Measurements from ENCODE around the gene ITGA6.

Gene ITGA6

DNA sequence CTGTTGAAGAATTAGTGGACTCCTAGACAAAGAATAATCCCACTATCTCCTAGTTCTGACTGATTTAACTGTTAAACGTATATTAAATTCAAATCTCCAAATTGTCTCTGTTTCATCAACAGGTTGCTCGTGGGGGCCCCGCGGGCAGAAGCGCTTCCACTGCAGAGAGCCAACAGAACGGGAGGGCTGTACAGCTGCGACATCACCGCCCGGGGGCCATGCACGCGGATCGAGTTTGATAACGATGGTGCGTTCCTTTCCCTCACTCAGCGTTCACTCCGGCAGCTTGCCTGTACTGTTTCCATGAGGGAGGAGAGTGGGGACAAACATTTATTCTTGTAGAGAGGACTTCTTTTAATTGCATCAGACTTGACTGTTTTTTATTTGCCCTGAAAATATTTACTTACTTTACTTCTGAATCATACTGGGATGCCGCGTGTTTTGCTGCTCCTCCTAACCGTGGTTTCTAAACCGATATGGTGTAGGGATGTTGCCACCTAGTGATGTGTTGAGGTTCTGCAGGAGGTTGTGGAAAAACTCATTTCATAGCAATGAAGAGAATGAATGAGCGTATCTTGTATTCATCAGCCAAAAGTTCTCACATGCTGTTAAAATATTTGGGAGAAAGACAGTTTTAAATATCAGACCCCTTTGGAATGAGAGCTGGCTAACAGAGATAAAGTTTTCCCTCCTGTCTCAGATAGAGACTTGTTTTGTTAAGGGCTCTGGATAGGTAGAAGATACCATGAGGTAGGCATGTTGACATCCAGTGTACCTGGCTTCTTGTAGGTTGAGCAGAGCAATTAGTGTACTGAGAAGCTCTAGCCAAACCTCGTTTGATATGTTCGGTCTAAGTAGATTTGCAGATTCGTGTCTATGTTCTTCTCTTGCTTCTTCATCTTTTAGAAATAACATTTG, 38.3 kb downstream of the ITGA6 start:
- DNase-seq, result peak; percentile 97 to 98

DNA sequence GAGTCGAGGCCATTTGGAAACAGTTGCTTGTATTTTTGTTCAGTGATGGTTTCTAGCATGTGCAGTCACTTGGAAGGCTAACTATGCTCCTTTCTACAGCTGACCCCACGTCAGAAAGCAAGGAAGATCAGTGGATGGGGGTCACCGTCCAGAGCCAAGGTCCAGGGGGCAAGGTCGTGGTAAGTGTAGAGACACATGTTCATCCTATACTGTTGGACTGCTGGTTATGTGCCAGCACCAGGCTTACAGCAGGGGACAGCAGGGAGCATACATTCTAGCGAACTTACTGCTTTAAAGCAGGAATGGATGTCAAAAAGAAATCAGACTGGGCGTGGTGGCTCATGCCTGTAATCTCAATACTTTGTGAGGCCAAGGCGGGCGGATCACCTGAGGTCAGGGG, 40.0 kb downstream of the ITGA6 start:
- DNase-seq, result peak; percentile 23 to 34

DNA sequence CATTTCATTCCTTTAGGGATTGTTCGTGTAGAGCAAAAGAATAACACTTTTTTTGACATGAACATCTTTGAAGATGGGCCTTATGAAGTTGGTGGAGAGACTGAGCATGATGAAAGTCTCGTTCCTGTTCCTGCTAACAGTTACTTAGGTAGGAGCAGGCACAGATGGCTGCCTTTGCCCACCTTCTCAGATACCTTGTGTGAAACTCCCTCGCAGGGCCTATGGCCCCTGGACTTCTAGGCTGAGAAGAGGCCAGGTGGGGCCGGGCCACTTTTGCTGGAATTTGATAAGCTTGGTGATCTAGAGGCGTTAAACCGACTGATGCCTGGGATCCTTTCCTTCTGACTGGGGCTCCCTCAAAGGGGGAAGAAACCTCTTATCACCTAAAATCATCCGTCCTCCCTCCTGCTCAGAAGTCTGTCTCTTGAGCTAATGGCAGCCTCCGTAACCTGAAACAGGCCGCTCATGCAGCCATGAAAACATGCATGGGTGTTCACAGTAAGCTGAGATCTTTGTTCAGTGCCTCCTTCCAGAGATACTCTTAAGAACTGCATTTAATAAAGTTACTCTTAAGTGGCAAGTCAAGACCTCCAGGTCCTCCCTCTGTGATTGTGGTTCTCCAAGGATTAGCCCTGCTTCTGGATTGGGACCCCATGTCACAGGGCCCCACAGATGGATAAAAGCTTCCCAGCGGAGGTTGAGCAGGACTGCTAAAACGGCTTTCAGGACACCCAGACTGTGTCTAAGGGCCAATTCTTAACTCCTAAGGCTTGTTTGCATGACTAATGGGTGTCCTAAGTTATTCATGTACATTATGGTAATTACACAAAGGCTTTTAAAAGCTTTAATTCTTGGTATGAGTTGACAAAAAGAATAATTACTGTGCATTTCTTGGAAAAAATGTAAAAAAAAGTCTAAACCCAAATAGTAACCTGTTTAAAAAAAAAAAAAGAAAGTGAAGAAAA, 43.9 kb downstream of the ITGA6 start:
- DNase-seq, result no peak

DNA sequence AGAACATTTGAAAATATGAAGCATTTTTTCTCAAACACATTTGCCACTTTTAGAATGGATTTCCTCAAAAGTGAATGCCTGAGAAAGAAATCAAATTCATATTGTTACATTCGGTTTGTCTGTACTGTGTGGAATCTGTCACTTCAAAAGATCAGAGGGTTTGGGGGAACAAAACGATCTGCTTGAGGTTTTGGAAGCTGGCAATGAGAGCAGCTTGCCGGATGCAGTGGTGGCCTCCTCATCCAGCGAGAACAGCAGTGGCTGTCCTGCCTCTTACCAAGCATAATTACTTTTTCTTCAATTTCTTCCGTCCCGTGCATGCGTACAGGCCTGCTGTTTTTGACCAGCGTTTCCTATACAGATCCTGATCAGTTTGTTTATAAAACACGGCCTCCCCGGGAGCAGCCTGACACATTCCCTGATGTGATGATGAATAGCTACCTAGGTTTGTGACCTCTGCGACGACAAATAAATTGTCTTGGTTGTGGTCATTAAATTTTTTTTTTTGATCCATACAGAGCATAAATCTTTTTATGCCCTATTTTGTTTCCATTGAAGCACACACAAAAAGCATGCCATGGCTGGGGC, 45.2 kb downstream of the ITGA6 start:
- DNase-seq, result no peak

DNA sequence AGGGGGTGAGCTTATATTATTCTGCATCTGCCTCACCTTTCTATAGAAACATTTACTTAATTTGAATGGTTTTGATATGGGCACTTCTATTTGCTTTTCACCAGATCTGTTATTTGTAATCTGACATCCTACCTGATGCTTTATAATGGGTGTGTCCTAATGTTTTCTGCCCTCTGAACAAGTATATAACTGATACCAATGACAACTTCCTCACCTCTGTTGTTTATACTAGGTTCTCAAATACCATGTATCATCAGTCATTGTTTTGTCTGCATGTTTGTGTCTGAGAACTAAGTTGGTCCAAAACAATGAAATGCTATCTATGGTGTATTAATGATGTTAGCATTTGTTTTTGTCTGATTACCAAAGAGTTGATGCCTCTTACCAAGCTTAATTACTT, 45.8 kb downstream of the ITGA6 start:
- no peak for DNase-seq

DNA sequence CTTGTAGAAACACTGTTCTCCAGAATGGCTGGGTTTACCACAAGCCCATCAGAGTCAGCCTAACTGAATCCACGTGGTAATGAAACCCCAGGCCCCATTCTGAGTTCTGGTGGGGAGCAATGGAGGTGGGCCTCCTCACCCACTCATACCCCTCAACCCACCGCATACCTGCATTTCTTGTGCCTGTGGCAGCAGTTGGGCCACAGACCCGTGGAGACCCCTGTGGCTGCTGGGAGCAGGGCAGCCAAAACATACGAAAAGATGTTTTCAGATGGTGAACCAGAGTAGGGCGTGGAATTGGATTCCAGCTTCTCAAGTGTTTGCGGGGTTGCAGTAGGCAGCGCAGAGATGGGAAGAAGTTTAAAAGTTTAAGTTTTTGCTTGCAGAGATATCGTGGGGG, 51.0 kb downstream of the ITGA6 start:
- DNase-seq, result no peak

DNA sequence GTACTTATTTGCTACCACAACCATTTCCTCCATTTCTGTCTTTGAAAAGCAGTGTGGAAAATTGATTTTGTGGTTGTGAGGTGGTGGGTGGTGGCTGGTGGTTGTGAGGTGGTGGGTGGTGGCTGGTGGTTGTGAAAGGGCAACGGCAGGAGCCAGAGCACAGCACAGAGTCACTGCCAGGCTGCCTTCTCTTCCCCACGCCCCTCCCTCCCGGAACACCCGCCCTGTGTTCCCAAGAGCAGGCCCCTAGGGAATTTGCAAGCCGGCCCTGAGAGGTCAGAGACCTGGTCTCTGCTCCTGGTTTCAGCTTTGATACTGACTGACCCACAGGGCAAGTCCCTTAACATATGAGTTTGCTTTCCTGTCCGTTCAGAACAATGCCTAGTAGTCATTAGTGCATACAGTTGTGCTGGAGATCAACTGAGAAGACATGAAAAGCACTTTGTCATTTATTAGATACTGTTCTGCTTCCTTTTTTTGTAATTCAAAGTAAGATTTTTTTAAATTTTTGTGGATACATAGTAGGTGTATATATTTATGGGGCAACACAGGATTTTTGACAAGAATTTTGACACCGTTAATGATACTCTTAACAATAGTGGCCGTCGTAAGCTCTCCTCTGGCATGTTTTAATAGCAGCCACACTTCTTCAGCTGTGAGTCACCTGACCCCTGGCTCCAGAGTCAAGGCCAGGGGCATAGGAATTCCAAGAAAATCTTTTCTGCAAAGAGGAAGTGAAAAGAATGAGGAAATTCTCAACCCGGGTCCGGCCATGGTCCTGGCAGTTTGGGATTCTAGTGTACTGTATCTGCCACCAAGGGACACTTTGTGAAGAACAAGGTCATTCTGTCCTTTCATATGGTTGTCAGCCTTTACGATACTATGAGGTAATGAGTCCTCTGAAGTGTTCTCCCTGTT, 53.2 kb downstream of the ITGA6 start:
- no peak for DNase-seq

DNA sequence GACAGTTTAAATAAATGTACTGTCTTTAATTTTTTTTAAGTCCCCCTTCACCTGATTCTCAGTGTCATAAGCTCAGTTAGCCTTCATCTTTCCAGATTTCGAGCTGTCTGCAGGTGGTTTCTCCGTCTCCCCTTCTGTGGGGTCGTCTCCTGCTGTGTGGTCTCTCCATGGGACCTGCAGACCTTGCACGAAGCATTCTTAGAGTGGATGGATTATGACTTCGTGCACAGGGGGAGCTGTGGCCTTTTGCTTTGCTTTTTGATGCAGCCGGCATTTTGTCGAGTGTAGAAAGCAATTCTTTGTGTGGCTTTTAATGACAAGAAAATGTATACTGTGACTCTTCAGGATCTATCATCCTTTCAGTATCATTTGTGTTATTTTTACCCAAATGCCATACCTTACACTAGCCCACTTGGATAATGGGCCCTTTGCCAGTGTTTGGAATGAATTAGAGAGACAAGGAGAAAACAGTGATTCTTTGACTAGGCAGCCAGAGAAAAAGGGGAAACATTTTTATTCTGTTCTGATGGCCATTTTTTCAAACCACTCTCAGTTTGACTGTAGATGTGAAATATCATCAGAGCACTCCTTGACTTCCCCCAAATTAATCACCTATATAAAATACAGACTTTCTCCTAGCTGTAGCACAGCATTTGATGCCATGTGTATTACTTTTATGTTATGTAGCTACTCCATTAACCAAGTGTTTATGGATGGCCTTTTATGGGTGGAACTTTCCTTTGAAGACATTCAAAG, 54.3 kb downstream of the ITGA6 start:
- no peak for DNase-seq

DNA sequence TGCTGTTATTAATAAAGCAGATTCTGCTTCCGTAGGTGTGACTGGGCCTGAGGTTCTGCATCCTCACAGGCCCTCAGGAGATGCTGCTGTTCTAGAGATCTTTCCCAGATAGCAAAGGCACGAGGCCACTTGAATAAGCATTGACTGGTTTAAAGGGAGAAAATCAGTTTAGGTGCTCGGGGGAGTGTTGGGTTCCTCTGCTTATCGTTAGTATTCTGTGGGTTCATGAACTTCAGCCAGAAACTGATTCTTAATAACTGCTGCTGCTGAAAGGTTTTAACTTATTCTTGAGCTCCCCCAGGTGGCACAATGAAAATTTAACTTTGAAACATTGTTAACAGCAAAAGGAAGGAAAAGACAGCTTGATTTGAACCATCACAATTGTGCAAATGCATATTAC, 56.9 kb downstream of the ITGA6 start:
- DNase-seq, result peak; percentile 67 to 71

DNA sequence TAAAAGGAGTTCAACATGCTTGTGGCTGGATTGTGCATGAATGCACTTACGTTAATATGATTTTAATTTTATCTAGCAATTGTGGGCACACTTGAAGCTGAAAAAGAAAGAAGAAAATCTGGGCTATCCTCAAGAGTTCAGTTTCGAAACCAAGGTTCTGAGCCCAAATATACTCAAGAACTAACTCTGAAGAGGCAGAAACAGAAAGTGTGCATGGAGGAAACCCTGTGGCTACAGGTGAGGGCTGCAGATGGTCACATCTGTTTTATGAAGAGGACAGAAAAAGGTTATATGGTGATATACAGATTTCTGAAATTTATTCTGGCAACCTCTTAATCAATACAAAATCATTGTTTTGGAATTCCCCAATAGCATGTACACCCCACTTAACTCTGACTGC, 57.3 kb downstream of the ITGA6 start:
- no peak for DNase-seq

DNA sequence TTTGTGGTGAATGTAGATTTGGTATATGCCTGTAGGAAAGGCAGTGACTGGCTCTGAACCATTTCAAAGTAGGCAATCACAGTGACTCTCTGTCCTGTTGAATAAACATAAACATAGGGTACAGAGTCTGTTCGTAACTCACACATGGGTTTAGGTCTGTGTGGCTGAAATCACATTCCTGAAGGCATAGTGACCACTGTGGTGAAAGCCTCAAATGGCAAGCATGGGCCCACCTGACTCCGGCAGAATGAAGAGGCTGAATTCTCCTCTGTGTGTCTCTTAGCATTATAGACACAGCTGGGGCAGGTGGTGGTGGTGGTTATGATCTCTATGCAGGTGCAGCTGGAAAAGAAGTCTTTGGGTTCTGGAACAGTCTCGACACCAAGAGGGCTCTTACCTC, 61.2 kb downstream of the ITGA6 start:
- no peak for DNase-seq

DNA sequence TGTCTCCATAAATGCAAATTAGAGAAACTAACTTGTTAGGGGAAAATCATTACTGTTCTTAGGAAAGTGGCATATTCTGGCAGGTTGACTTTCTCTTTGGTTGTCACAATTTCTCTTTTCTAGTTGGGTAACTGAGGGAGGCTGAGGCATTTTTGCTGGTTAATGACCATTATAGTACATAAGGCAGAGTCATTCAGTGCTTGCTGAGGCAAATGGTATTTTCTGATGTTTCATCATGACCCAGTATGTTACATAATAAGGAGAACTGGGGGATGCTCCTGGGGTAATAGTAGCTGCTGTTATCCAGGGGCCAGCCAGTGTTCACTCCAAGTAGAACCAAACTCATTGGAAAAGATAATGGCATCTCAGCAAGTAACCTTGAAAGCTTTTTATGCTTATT, 62.3 kb downstream of the ITGA6 start:
- DNase-seq, result no peak

DNA sequence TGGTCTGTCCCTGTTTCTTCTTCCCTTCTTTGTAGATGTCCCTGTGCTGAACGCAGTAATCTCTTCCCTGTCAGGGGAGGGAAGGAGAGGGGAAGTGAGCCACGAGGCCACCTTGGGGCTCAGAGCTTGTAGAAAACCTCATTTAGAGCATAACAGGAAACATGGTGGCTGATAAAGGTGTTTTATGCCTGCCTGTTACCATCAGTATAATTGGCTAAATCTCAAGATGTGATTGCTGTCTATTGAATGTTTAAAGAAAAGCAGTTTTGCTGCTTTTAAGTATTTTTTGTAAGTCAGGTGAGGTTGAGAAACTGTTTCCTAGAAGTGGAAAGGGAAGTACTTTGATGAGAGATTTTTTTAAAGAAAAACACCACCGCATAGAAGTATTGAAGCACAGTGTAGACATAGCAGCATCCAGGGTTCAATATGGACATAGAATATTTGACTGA, 68.8 kb downstream of the ITGA6 start:
- DNase-seq, result peak; percentile 33 to 42

DNA sequence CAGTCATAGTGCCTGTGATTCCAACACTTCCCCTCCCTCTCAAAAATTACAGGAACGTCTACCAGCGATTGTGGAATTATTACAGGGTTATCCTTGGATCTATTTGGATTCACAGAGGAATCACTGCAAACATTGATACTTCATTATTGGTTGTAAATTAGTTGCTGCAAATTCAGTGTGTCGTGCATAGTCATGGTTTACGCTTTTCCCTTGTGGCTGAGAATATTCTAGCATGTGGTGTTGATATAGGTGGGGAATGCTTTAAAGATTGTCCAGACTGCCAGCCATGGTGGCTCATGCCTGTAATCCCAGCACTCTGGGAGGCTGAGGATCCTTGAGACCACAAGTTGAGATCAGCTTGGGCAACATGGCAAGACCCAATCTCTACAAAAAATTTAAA, 79.8 kb downstream of the ITGA6 start:
- no peak for DNase-seq

DNA sequence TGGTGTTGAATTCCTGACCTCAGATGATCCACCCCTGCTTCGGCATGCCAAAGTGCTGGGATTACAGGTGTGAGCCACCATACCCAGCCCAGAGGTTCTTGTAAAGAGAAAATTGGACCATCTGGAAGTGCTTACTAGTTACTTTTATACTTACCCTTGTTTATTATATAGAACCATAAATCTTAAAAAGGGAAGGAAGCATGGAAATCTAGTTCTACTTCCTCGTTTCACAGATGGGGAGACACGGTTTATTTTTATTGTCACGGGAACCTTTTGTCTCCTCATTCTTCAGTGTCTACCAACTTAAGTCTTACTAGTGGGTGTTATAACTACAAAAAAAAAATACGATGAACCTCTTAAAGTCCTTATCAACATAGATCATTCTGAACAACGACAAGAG, 82.7 kb downstream of the ITGA6 start:
- DNase-seq, result peak; percentile 92 to 94

DNA sequence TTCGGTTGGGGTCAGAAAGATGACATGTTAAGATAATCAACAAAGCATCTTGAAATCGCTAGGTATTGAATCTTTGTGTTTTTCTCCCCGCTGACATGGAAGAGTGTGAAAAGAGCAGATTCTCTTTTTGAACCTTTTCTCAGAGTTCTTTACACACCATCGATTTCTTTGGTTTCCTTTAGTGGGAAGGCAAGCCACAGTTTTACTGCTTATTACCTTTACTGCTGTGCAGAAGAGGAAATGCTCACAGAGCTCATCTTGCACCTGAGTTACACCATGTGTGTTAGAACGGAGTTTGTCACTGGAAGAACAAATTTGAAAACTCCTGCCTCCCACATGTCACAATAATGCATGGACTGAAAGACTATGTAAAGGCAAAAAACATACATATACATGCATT, 83.2 kb downstream of the ITGA6 start:
- DNase-seq, result no peak

DNA sequence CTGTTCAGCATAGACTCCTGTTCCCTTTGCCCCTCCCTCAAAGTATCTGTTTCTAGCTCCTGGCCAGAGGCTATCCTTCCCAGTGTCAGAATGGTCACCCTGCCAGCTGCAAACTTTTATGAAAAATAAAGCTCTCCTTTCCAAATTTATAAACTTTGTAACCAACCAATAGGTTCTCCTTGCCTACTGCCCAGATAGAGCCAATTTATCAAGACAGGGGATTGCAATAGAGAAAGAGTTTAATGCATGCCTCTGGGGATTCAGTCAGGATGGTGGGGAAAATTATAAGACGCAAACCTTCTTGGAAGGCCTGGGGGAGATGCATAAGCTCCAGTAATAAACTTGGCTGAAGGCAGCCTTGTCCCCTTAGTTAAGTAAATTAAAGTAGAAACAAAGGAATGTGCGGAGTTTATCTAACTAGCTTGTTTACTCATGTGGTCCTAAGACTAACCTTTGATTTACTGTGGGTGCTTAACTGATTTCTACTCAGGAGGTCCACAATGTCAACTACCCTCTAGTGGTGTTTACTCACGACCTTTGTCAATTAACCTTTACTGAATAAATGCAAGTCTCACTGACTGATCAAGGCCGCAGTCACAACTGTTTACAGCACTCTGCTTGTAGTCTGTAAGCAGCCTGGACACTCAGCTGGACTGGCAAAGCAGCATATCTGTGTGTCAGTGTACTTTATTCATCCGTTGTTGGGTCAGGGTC, 85.6 kb downstream of the ITGA6 start:
- no peak for DNase-seq

DNA sequence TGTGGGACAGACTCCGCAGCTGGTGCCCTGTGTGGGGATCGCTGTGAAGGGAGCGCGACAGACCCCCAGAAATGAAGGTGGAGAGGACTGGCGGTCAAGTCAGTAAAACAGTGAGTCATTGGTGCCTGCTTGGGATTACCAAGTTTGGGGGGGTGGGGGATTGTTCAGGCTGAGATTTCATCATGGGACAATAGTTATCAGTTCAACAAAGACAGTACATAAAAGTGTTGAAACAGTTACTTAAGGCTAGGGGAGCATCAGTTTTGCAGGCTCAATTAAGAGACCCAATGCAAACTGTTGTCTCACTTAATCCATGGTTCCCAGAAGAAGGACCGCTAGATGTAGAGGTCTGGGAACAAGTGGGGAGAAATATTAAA, 86.1 kb downstream of the ITGA6 start:
- DNase-seq, result no peak

DNA sequence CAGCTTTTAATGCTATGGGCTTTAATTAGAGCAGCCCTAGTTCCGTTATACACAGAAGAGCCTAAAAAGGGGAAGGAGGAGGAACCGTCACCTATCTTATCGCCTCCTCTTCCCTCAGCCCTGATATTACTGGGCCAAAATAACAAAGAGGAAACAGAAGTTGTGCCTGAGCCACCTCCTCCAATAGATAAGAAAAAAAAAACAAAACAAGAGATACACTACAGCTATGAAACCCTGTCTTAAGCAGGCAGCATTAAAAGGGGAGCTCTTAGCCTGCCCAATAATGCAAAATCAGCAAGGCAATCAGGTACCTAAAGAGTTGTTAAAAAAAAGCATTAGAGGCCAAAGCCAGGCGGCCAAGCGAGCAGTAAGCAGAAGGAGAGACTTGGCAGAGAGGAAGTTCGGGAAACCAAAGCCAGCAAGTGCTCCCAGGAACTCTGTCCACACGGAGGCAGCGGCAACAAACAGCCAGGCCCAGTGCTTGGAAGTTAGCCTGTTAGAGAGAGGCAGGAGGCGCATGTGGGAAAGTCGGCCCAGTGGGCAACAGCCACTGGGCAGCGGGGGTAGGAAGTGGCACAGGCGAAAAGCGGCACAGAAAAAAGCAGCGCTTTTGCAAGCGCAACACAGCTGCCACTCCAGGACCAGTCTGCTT, 86.7 kb downstream of the ITGA6 start:
- DNase-seq, result peak; percentile 98

DNA sequence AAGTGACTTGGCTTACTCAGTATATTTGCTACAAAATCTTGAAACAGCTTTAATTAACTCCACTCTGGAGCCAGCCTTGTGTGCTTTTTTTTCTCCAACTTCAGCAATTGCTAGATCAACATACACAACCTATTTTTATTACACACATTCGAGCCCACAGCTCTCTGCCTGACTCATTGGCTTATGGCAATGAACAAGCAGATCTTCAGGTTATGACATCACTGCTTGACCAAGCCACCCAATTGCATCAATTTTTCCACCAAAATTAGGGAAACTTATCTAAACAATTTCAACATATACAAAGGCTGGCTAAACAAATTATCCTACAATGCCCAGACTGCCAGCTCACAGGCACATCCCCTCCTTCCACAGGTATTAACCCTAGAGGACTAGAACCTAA, 88.9 kb downstream of the ITGA6 start:
- DNase-seq, result no peak

Data from Kasumi-1 (cell line).